PC-3 (cell line): ENCODE data around the gene GAREM2.

Source experiments
- EZH2 ChIP-seq: fragments of 300-600 bp; sonication (generic); IDR thresholded peaks from one replicate; pipeline ENCODE4 v1.6.1; 2017; ENCODE audit warnings: antibody characterized with exemption, mild to moderate bottlenecking, low read length; ENCODE audit not compliant: unreplicated experiment
- EZH2phosphoT487 ChIP-seq: fragments of 300-600 bp; sonication (generic); IDR thresholded peaks from 2 replicates; pipeline ENCODE4 v1.6.1; 2018; ENCODE audit warnings: mild to moderate bottlenecking, antibody characterized with exemption, low read length, borderline replicate concordance
- TF ChIP-seq, protein P1 (sequence below): fragments of 300-600 bp; sonication (generic); conservative IDR thresholded peaks from 2 replicates; pipeline ENCODE4 v1.5.1; 2017; ENCODE audit warnings: antibody characterized with exemption, low read depth, mild to moderate bottlenecking, low read length

GRCh38 chr2:26238311-26238958, 65.5 kb downstream of the GAREM2 start:
- TF ChIP-seq, protein P1, sequence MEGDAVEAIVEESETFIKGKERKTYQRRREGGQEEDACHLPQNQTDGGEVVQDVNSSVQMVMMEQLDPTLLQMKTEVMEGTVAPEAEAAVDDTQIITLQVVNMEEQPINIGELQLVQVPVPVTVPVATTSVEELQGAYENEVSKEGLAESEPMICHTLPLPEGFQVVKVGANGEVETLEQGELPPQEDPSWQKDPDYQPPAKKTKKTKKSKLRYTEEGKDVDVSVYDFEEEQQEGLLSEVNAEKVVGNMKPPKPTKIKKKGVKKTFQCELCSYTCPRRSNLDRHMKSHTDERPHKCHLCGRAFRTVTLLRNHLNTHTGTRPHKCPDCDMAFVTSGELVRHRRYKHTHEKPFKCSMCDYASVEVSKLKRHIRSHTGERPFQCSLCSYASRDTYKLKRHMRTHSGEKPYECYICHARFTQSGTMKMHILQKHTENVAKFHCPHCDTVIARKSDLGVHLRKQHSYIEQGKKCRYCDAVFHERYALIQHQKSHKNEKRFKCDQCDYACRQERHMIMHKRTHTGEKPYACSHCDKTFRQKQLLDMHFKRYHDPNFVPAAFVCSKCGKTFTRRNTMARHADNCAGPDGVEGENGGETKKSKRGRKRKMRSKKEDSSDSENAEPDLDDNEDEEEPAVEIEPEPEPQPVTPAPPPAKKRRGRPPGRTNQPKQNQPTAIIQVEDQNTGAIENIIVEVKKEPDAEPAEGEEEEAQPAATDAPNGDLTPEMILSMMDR, result no peak
- TF ChIP-seq EZH2 (no peak), EZH2phosphoT487 (no peak)
